GM12874 (cell line): Measurements from ENCODE around the gene HOXA13.

Experiments
- CTCF ChIP-seq: IDR thresholded peaks from 2 replicates; pipeline ENCODE4 v1.5.1; 2011; ENCODE audit warnings: low read depth, mild to moderate bottlenecking, control low read depth, low read length, moderate library complexity; ENCODE audit not compliant: insufficient read depth

The HOXA13 gene

GRCh38 chr7:27199849-27200760, at the start of gene HOXA13:
Gene HOXA13 (minus strand): TSS chr7:27200091. CDS start chr7:27200077, 14 bp downstream.
- no peak for TF ChIP-seq CTCF

GRCh38 chr7:27248911-27249723, 49.2 kb upstream of the HOXA13 start:
- no peak for TF ChIP-seq CTCF

GRCh38 chr7:27248427-27248806, 48.5 kb upstream of the HOXA13 start:
- TF ChIP-seq CTCF: no peak

GRCh38 chr7:27247452-27248426, 47.8 kb upstream of the HOXA13 start:
- no peak for TF ChIP-seq CTCF

- no peak for TF ChIP-seq CTCF
These were observed 47.1 kb upstream of the HOXA13 start for GRCh38 chr7:27247000-27247399.

GRCh38 chr7:27245798-27246691, 46.2 kb upstream of the HOXA13 start:
- no peak for TF ChIP-seq CTCF
